ENCODE data around the gene ERICH3. TPM values are rescaled to one million over a fixed set of nuclear protein-coding genes. Genes with fewer than 3 reads are reported as not detected.

ERICH3 gene
- total and polyA plus RNA-seq, 2 donors (not counting 1 experiment from before 2014, with no cell fraction given): 0.17 TPM; not detected in 1

GRCh38 chr1:74593887-74594866, 79.4 kb downstream of the ERICH3 start:
- H4K20me1 ChIP-seq (ENCODE audit: control insufficient read depth, extremely low read depth, insufficient read depth, low read length): no peaks in the 10 kb centered on the region
- no peak for TF ChIP-seq EZH2 (IDR thresholded peaks at IDR 0.05; ENCODE audit: low read length, missing control alignments)
- TF ChIP-seq CTCF (conservative IDR thresholded peaks at IDR 0.05 in 1 of 2, IDR thresholded peaks at IDR 0.05 in 1 of 2; ENCODE audit: low read depth in 1 of 2, low read length in 2 of 2): no peak
- H2AFZ ChIP-seq (ENCODE audit: low read length): no peak overlapping the region
- no peaks in the 10 kb centered on the region for H3K36me3 ChIP-seq (ENCODE audit: control insufficient read depth, insufficient read depth, low read length)
- H3K4me1 ChIP-seq (ENCODE audit: control insufficient read depth, extremely low read depth, insufficient read depth, low read length): no peaks in the 10 kb centered on the region
- H3K4me2 ChIP-seq (ENCODE audit: extremely low read depth, insufficient read depth, low read length): no peak overlapping the region
- no peaks in the 10 kb centered on the region for H3K9me3 ChIP-seq (ENCODE audit: control insufficient read depth, insufficient read depth, low read depth, low read length)
- no peak overlapping the region for H3K27ac ChIP-seq (ENCODE audit: insufficient read depth, low read length)
- H3K79me2 ChIP-seq (ENCODE audit: control insufficient read depth, insufficient read depth, low read length): no peaks in the 10 kb centered on the region
- no peaks in the 10 kb centered on the region for H3K27me3 ChIP-seq (ENCODE audit: control insufficient read depth, insufficient read depth, low read length)
- no peak overlapping the region for H3K4me3 ChIP-seq (replicated peaks in 1 of 4; ENCODE audit: control extremely low read depth in 1 of 4, insufficient read depth in 1 of 4, low read depth in 3 of 4, low read length in 4 of 4)
- no peak for DNase-seq (ENCODE audit: low read depth in 2 of 2)
- H3K9ac ChIP-seq (ENCODE audit: insufficient read depth, low read length): no peak overlapping the region

DNA sequence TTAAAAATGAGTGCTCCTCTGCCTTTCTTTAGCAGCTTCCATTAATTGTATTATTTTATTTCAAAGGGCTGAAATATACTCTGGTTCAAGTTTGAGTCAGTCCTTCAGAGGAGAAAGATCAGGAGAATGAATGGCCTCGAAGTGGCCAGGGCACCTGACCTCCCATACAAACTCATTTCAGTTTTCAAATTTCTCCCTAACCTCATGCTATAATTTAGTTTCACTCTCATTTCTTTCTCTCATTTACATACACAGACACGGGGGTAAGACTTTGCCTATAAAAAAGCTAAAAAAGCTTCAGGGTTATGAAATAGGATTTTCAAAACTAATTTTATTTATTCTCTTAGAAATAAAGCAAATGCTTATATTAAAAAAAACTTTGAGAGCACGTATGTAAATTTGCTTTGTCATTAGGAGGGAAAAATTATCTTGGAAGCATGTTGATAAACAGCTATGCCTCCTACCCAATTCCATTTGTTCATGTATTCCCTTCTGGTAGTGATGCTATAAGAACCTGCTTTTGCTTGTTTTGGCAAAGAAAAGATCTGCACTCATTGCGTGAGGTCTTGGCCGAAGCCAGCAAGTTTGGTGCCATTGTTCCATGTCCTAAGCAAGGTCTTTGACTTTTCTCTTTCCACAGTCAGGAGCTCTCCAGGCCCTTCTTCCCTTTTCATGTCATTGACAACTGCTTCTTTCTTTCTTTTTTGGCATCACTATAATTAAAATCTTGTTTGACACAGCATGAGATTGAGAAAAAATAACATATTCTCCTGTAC, 80.8 kb downstream of the ERICH3 start:
- H3K9ac ChIP-seq (ENCODE audit: insufficient read depth, low read length): no peak overlapping the region
- no peak overlapping the region for H3K4me2 ChIP-seq (ENCODE audit: extremely low read depth, insufficient read depth, low read length)
- H3K9me3 ChIP-seq (ENCODE audit: control insufficient read depth, insufficient read depth, low read depth, low read length): no peaks in the 10 kb centered on the region
- no peaks in the 10 kb centered on the region for H3K27me3 ChIP-seq (ENCODE audit: control insufficient read depth, insufficient read depth, low read length)
- no peaks in the 10 kb centered on the region for H3K36me3 ChIP-seq (ENCODE audit: control insufficient read depth, insufficient read depth, low read length)
- no peak overlapping the region for H3K4me3 ChIP-seq (replicated peaks in 1 of 4; ENCODE audit: control extremely low read depth in 1 of 4, insufficient read depth in 1 of 4, low read depth in 3 of 4, low read length in 4 of 4)
- H4K20me1 ChIP-seq (ENCODE audit: control insufficient read depth, extremely low read depth, insufficient read depth, low read length): no peaks in the 10 kb centered on the region
- H3K4me1 ChIP-seq (ENCODE audit: control insufficient read depth, extremely low read depth, insufficient read depth, low read length): no peaks in the 10 kb centered on the region
- TF ChIP-seq CTCF (conservative IDR thresholded peaks at IDR 0.05 in 1 of 2, IDR thresholded peaks at IDR 0.05 in 1 of 2; ENCODE audit: low read depth in 1 of 2, low read length in 2 of 2) (no peak), EZH2 (IDR thresholded peaks at IDR 0.05; ENCODE audit: low read length, missing control alignments) (no peak)
- no peak overlapping the region for H3K27ac ChIP-seq (ENCODE audit: insufficient read depth, low read length)
- DNase-seq (ENCODE audit: low read depth in 2 of 2): no peak
- no peaks in the 10 kb centered on the region for H3K79me2 ChIP-seq (ENCODE audit: control insufficient read depth, insufficient read depth, low read length)
- H2AFZ ChIP-seq (ENCODE audit: low read length): no peak overlapping the region

GRCh38 chr1:74591949-74592348, 81.6 kb downstream of the ERICH3 start:
- Histone ChIP-seq H3K9ac (ENCODE audit: insufficient read depth, low read length) (no peak overlapping the region), H3K4me3 (replicated peaks in 1 of 4; ENCODE audit: control extremely low read depth in 1 of 4, insufficient read depth in 1 of 4, low read depth in 3 of 4, low read length in 4 of 4) (no peak overlapping the region), H3K4me2 (ENCODE audit: extremely low read depth, insufficient read depth, low read length) (no peak overlapping the region), H4K20me1 (ENCODE audit: control insufficient read depth, extremely low read depth, insufficient read depth, low read length) (no peaks in the 10 kb centered on the region), H3K27me3 (ENCODE audit: control insufficient read depth, insufficient read depth, low read length) (no peaks in the 10 kb centered on the region), H3K9me3 (ENCODE audit: control insufficient read depth, insufficient read depth, low read depth, low read length) (no peaks in the 10 kb centered on the region), H3K79me2 (ENCODE audit: control insufficient read depth, insufficient read depth, low read length) (no peaks in the 10 kb centered on the region), H2AFZ (ENCODE audit: low read length) (no peak overlapping the region), H3K36me3 (ENCODE audit: control insufficient read depth, insufficient read depth, low read length) (no peaks in the 10 kb centered on the region), H3K4me1 (ENCODE audit: control insufficient read depth, extremely low read depth, insufficient read depth, low read length) (no peaks in the 10 kb centered on the region), H3K27ac (ENCODE audit: insufficient read depth, low read length) (no peak overlapping the region)
- TF ChIP-seq EZH2 (IDR thresholded peaks at IDR 0.05; ENCODE audit: low read length, missing control alignments): no peak
- no peak for TF ChIP-seq CTCF (conservative IDR thresholded peaks at IDR 0.05 in 1 of 2, IDR thresholded peaks at IDR 0.05 in 1 of 2; ENCODE audit: low read depth in 1 of 2, low read length in 2 of 2)
- no peak for DNase-seq (ENCODE audit: low read depth in 2 of 2)
